Measurements from ENCODE around the gene ALDH1A2.

The ALDH1A2 gene

DNA sequence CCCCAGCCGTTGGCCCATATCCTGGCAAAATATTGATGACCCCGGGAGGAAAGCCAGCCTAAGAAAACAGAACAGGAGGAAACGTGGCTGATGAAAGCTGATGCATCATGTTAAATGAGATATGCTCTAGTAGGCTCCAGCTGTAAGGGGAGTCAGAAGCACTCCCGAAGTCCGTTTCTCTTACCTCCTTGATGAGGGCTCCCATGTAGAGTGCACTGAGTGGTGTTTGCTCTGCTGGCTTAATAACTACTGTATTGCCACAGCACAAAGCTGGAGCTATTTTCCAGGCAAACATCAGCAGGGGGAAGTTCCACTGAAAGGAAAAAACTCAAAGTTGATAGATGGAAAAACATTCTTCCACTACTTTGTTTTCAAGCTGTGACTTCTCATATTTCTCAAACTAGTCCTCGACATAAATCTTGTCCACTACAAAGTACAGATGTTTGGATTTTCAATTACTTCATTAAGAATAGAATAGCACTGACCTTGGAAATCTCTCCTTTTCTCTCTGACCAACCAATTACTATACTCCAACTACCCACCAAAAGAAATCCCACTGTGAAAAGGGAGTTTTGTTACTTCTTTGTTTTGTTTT, 72.7 kb downstream of the ALDH1A2 start:
- Histone ChIP-seq H3K4me3 (ENCODE audit: severe bottlenecking) (no peak overlapping the region), H3K4me1 (ENCODE audit: insufficient read depth, poor library complexity, severe bottlenecking) (no peaks in the 10 kb centered on the region), H3K27ac (ENCODE audit: poor library complexity, severe bottlenecking) (no peak overlapping the region), H3K9me3 (ENCODE audit: severe bottlenecking) (no peaks in the 10 kb centered on the region), H3K27me3 (ENCODE audit: insufficient read depth, poor library complexity, severe bottlenecking) (no peaks in the 10 kb centered on the region), H3K36me3 (ENCODE audit: low read depth) (no peaks in the 10 kb centered on the region)
- TF ChIP-seq, protein P1, sequence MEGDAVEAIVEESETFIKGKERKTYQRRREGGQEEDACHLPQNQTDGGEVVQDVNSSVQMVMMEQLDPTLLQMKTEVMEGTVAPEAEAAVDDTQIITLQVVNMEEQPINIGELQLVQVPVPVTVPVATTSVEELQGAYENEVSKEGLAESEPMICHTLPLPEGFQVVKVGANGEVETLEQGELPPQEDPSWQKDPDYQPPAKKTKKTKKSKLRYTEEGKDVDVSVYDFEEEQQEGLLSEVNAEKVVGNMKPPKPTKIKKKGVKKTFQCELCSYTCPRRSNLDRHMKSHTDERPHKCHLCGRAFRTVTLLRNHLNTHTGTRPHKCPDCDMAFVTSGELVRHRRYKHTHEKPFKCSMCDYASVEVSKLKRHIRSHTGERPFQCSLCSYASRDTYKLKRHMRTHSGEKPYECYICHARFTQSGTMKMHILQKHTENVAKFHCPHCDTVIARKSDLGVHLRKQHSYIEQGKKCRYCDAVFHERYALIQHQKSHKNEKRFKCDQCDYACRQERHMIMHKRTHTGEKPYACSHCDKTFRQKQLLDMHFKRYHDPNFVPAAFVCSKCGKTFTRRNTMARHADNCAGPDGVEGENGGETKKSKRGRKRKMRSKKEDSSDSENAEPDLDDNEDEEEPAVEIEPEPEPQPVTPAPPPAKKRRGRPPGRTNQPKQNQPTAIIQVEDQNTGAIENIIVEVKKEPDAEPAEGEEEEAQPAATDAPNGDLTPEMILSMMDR (IDR thresholded peaks at IDR 0.05; ENCODE audit: poor library complexity, severe bottlenecking), result no peak
- no peak for ATAC-seq (ENCODE audit: low read depth)
- no peak for DNase-seq (ENCODE audit: low spot score)

DNA sequence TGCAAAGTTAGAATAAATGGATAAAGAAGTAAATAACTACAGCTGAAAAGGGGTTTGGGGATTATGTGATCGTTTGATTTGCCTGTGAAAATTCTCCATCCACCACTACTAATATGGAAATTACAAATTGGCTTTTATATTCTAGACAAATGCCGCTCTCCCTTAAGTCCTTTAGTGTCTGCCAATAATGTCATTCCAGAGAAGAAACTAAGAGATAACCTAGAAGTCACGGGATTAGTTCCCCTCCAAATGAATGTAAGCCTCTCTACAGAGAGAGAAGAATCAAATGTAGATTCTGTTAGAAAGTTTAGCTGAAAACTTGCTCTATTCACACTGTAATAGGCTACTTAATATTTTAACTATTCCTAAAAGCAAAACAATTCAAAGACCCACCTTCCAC, 92.0 kb downstream of the ALDH1A2 start:
- ATAC-seq (ENCODE audit: low read depth) (no peak), DNase-seq (ENCODE audit: low spot score) (no peak)
- no peak overlapping the region for H3K27ac ChIP-seq (ENCODE audit: poor library complexity, severe bottlenecking)
- H3K4me3 ChIP-seq (ENCODE audit: severe bottlenecking), result no peak overlapping the region
- H3K4me1 ChIP-seq (ENCODE audit: insufficient read depth, poor library complexity, severe bottlenecking), result no peaks in the 10 kb centered on the region
- no peaks in the 10 kb centered on the region for H3K9me3 ChIP-seq (ENCODE audit: severe bottlenecking)
- TF ChIP-seq, protein P1 (IDR thresholded peaks at IDR 0.05; ENCODE audit: poor library complexity, severe bottlenecking), result no peak
- H3K36me3 ChIP-seq (ENCODE audit: low read depth), result no peaks in the 10 kb centered on the region
- H3K27me3 ChIP-seq (ENCODE audit: insufficient read depth, poor library complexity, severe bottlenecking), result no peaks in the 10 kb centered on the region

DNA sequence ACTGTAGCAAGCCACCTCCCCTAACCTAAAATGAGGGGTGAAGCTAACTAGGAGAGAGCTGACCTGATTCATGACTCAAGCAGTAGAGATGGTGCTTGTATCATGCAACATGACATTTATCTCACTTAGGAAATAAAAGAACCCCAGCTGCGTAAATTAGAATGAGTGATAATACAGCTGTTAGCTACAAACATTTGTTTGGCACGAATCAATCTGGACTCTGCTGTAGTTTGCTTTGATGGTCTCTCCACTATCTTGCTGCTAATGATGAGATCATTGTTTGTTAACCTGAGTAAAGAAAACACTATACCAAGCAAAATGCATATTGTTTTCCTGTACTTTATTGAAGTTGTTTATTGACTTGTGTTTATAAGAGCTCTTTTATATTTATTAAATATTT, 92.6 kb downstream of the ALDH1A2 start:
- H3K4me1 ChIP-seq (ENCODE audit: insufficient read depth, poor library complexity, severe bottlenecking), result no peaks in the 10 kb centered on the region
- ATAC-seq (ENCODE audit: low read depth), result no peak

DNA sequence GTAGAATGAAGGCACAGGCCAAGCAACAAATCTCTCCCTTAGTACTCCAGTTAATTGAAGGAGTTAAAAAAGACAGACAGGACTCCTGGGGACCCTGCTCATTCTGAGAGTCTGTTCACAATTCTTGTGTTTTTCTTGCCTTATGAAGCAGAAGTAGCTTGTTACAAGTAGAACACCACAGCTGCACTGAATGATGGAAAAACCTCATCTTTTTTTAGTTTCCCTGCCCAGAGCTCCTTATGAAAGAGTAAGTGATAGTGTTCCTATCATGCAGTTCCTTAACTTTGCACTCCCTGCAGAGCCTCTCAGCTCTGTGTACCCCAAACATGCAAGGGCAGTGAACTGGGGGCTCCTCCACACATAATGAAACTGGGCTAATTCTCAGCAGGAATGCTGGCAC, 95.5 kb downstream of the ALDH1A2 start:
- no peaks in the 10 kb centered on the region for H3K4me1 ChIP-seq (ENCODE audit: insufficient read depth, poor library complexity, severe bottlenecking)
- H3K4me3 ChIP-seq (ENCODE audit: severe bottlenecking), result no peak overlapping the region
- no peak overlapping the region for H3K27ac ChIP-seq (ENCODE audit: poor library complexity, severe bottlenecking)
- no peak for ATAC-seq (ENCODE audit: low read depth)
- DNase-seq (ENCODE audit: low spot score), result no peak
- no peaks in the 10 kb centered on the region for H3K9me3 ChIP-seq (ENCODE audit: severe bottlenecking)
- TF ChIP-seq, protein P1 (IDR thresholded peaks at IDR 0.05; ENCODE audit: poor library complexity, severe bottlenecking), result no peak
- no peaks in the 10 kb centered on the region for H3K27me3 ChIP-seq (ENCODE audit: insufficient read depth, poor library complexity, severe bottlenecking)
- no peaks in the 10 kb centered on the region for H3K36me3 ChIP-seq (ENCODE audit: low read depth)

More for the DNA sequence above, 92.6 kb downstream of the ALDH1A2 start:
- DNase-seq (ENCODE audit: low spot score), result no peak
- Histone ChIP-seq H3K9me3 (ENCODE audit: severe bottlenecking) (no peaks in the 10 kb centered on the region), H3K27me3 (ENCODE audit: insufficient read depth, poor library complexity, severe bottlenecking) (no peaks in the 10 kb centered on the region), H3K36me3 (ENCODE audit: low read depth) (no peaks in the 10 kb centered on the region), H3K27ac (ENCODE audit: poor library complexity, severe bottlenecking) (no peak overlapping the region), H3K4me3 (ENCODE audit: severe bottlenecking) (no peak overlapping the region)
- TF ChIP-seq, protein P1 (IDR thresholded peaks at IDR 0.05; ENCODE audit: poor library complexity, severe bottlenecking), result no peak

DNA sequence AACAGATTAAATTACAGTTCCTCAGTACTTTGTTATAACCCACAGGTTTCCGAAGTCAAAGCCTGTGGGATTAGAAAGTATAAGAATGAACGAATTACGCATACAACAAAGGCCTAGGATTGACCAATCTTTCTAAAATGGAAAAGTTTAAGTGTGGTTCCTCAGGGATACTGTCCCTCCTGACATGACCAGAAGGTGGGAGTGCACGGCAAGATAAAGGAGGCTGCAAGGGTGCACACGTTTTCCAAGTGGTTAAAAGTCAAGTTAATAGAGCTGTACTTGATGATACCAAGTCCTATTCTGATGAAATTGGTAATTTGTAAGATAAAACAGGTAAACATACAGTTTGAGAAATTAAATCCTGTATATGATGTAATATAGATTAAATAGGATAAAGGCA, 96.2 kb downstream of the ALDH1A2 start:
- Histone ChIP-seq H3K4me3 (ENCODE audit: severe bottlenecking) (no peak overlapping the region), H3K27me3 (ENCODE audit: insufficient read depth, poor library complexity, severe bottlenecking) (no peaks in the 10 kb centered on the region)
- TF ChIP-seq, protein P1 (IDR thresholded peaks at IDR 0.05; ENCODE audit: poor library complexity, severe bottlenecking), result peak; percentile 89

More for the DNA sequence above, 96.2 kb downstream of the ALDH1A2 start:
- Histone ChIP-seq H3K27ac (ENCODE audit: poor library complexity, severe bottlenecking) (no peak overlapping the region), H3K36me3 (ENCODE audit: low read depth) (no peaks in the 10 kb centered on the region), H3K4me1 (ENCODE audit: insufficient read depth, poor library complexity, severe bottlenecking) (no peaks in the 10 kb centered on the region), H3K9me3 (ENCODE audit: severe bottlenecking) (no peaks in the 10 kb centered on the region)
- peak; percentile 95 for ATAC-seq (ENCODE audit: low read depth)
- no peak for DNase-seq (ENCODE audit: low spot score)
